CD14-positive monocyte (primary cell): ENCODE data around the gene NIFK. TPM values are rescaled to one million over a fixed set of nuclear protein-coding genes. Genes with fewer than 3 reads are reported as not detected.

ENCODE experiments used
- DNase-seq, 3 donors: peaks; one replicate each; pipeline ENCODE4 v3.0.0-alpha.2; 2011 to 2022
- H2AFZ ChIP-seq: 2 replicates; pipeline ENCODE4 v1.6.0; 2012; ENCODE audit warnings: mild to moderate bottlenecking, low read depth, low read length, inconsistent platforms; ENCODE audit not compliant: insufficient read depth, poor library complexity, severe bottlenecking
- H3K27ac ChIP-seq, 2 donors: 1 replicate in 1 of 2; 2 replicates in 1 of 2; pipeline ENCODE4 v1.5.1; 2012 to 2013; ENCODE audit warnings: low read length in 2 of 2, control low read depth in 1 of 2, inconsistent platforms in 1 of 2, low read depth in 1 of 2, mild to moderate bottlenecking in 1 of 2
- H3K27me3 ChIP-seq, 2 donors: one replicate each; pipeline versions ENCODE4 v1.6.0 to v1.6.1; 2011 to 2013; ENCODE audit warnings: low read length in 2 of 2; ENCODE audit not compliant: control insufficient read depth in 2 of 2, insufficient read depth in 2 of 2
- H3K36me3 ChIP-seq, 2 donors: replicated peaks in 1 of 2; 1 replicate in 1 of 2; 2 replicates in 1 of 2; pipeline versions ENCODE4 v1.5.1 to v1.6.1; 2012 to 2013; ENCODE audit warnings: low read length in 2 of 2, control low read depth in 1 of 2, inconsistent platforms in 1 of 2, mild to moderate bottlenecking in 1 of 2; ENCODE audit not compliant: insufficient read depth in 2 of 2, control insufficient read depth in 1 of 2
- H3K4me1 ChIP-seq, 2 donors: 1 replicate in 1 of 2; 2 replicates in 1 of 2; pipeline versions ENCODE4 v1.5.1 to v1.6.1; 2012 to 2013; ENCODE audit warnings: low read length in 2 of 2, control low read depth in 1 of 2, inconsistent platforms in 1 of 2, mild to moderate bottlenecking in 1 of 2, moderate library complexity in 1 of 2; ENCODE audit not compliant: insufficient read depth in 2 of 2, control insufficient read depth in 1 of 2
- H3K4me2 ChIP-seq: replicated peaks from 2 replicates; pipeline ENCODE3; 2012; ENCODE audit warnings: low read length, moderate library complexity, mild to moderate bottlenecking; ENCODE audit not compliant: poor library complexity, severe bottlenecking; ENCODE audit errors: extremely low read depth
- H3K4me3 ChIP-seq, 3 experiments: fragments of 200-600 bp in 1 of 3; sonication (generic) in 1 of 3; replicated peaks in 1 of 3; 1 replicate in 2 of 3; 2 replicates in 1 of 3; pipeline ENCODE4 v1.5.1; 2011 to 2013; ENCODE audit warnings: low read length in 3 of 3, mild to moderate bottlenecking in 3 of 3, control low read depth in 2 of 3, low read depth in 2 of 3, inconsistent platforms in 1 of 3, moderate library complexity in 1 of 3
- H3K79me2 ChIP-seq: 2 replicates; pipeline ENCODE4 v1.6.0; 2012; ENCODE audit warnings: mild to moderate bottlenecking, control low read depth, inconsistent platforms, low read length, moderate library complexity; ENCODE audit not compliant: insufficient read depth
- H3K9ac ChIP-seq: 2 replicates; pipeline ENCODE4 v1.6.0; 2017; ENCODE audit warnings: low read length, mild to moderate bottlenecking; ENCODE audit not compliant: insufficient read depth, poor library complexity, severe bottlenecking
- H3K9me3 ChIP-seq, 2 donors: replicated peaks in 1 of 2; 1 replicate in 1 of 2; 2 replicates in 1 of 2; pipeline versions ENCODE4 v1.5.1 to v1.6.1; 2012 to 2013; ENCODE audit warnings: low read length in 2 of 2, control low read depth in 1 of 2; ENCODE audit not compliant: control insufficient read depth in 1 of 2, insufficient read depth in 1 of 2
- H4K20me1 ChIP-seq: 2 replicates; pipeline ENCODE4 v1.6.0; 2012; ENCODE audit warnings: mild to moderate bottlenecking, low read length, control low read depth, moderate library complexity; ENCODE audit not compliant: insufficient read depth
- H3K27ac Mint-ChIP-seq, 7 donors: one replicate each; pipeline ENCODE4 v1.8.0; 2020; ENCODE audit warnings: mild to moderate bottlenecking in 7 of 7, mixed read lengths in 7 of 7, moderate library complexity in 6 of 7, inconsistent platforms in 2 of 7
- H3K27me3 Mint-ChIP-seq, 3 donors: one replicate each; pipeline ENCODE4 v1.8.0; 2021 to 2022; ENCODE audit warnings: low read depth in 3 of 3, mild to moderate bottlenecking in 3 of 3, mixed read lengths in 3 of 3, moderate library complexity in 3 of 3, inconsistent platforms in 1 of 3
- H3K36me3 Mint-ChIP-seq, 2 donors: one replicate each; pipeline ENCODE4 v1.8.0; 2020; ENCODE audit warnings: mixed read lengths in 2 of 2, inconsistent platforms in 1 of 2, mild to moderate bottlenecking in 1 of 2
- H3K4me1 Mint-ChIP-seq: one replicate; pipeline ENCODE4 v1.8.0; 2020; ENCODE audit warnings: mild to moderate bottlenecking, mixed read lengths
- H3K4me3 Mint-ChIP-seq, 2 donors: one replicate each; pipeline ENCODE4 v1.8.0; 2020; ENCODE audit warnings: mild to moderate bottlenecking in 2 of 2, mixed read lengths in 2 of 2, moderate library complexity in 1 of 2
- H3K9me3 Mint-ChIP-seq, 7 donors: one replicate each; pipeline ENCODE4 v1.8.0; 2020 to 2022; ENCODE audit warnings: mixed read lengths in 7 of 7, mild to moderate bottlenecking in 6 of 7, moderate library complexity in 6 of 7, inconsistent platforms in 2 of 7
- WGBS: methylation state at CpG from one replicate; pipeline ENCODE4 v1.1.5; 2013; ENCODE audit warnings: missing lambda C conversion rate; ENCODE audit not compliant: insufficient coverage; 5-methylcytosine and 5-hydroxymethylcytosine counted together
- intact Hi-C, 2 donors: fragments of 100-400 bp; cut with micrococcal nuclease; formaldehyde crosslinking; loops; one replicate each; pipeline versions ENCODE4 v1.15.0 to v1.15.1; 2023
- polyA plus RNA-seq, 3 donors: library from polyadenylated mRNA; depleted of rRNA in 1 of 3; unstranded in 2 of 3; stranded (reverse) in 1 of 3; fragments of 300-500 nt in 2 of 3; fragments of >200 nt in 1 of 3; fragmentation: Illumina TruSeq in 2 of 3; gene quantifications; 1 replicate in 2 of 3; 2 replicates in 1 of 3; pipeline ENCODE4 v1.2.3, GENCODE V29; 2012 to 2021
- TF ChIP-seq, protein P1 (sequence below): fragments of 200-600 bp; IDR thresholded peaks from one replicate; pipeline ENCODE4 v1.8.0; 2022; ENCODE audit warnings: antibody characterized with exemption, mild to moderate bottlenecking

The NIFK gene
- polyA plus RNA-seq, 3 donors, result 6.6 to 32.6 (median 30.6) TPM

DNA sequence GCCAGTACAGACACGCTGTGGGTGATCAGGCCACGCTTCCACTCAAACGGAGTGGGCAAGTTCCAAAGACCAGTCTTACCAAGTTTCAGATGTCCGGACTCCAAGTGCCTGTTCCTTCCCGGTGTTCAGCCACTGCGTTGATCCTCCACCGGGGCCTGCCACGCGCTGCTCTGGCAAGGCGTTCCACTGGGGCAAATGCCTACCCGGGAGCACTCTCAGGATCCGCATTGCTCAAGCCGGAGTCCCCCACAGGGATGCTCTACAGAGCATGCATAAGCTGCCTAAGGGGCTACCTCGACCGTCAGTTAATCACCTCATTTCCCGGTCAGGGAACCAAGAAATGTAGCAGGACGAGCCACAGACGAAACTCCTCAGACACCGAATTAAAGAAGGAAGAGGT lies 50.5 kb downstream of the NIFK start:
- no peak overlapping the region for H3K27ac ChIP-seq
- H3K36me3 ChIP-seq, result no peaks in the 10 kb centered on the region
- H3K27me3 ChIP-seq, result no peaks in the 10 kb centered on the region
- no peaks in the 10 kb centered on the region for H4K20me1 ChIP-seq
- no peaks in the 10 kb centered on the region for H3K4me1 ChIP-seq
- Mint-ChIP-seq H3K27me3 (peaks cover 0 to 2% (median under 1%) of the 10 kb centered on the region in 3 donors), H3K36me3 (peaks cover 0 to 3% of the 10 kb centered on the region in 2 donors), H3K27ac (no peak overlapping the region), H3K4me3 (no peak overlapping the region), H3K4me1 (no peaks in the 10 kb centered on the region), H3K9me3 (peaks cover 20 to 45% (median 36%) of the 10 kb centered on the region in 7 donors)
- TF ChIP-seq, protein P1, sequence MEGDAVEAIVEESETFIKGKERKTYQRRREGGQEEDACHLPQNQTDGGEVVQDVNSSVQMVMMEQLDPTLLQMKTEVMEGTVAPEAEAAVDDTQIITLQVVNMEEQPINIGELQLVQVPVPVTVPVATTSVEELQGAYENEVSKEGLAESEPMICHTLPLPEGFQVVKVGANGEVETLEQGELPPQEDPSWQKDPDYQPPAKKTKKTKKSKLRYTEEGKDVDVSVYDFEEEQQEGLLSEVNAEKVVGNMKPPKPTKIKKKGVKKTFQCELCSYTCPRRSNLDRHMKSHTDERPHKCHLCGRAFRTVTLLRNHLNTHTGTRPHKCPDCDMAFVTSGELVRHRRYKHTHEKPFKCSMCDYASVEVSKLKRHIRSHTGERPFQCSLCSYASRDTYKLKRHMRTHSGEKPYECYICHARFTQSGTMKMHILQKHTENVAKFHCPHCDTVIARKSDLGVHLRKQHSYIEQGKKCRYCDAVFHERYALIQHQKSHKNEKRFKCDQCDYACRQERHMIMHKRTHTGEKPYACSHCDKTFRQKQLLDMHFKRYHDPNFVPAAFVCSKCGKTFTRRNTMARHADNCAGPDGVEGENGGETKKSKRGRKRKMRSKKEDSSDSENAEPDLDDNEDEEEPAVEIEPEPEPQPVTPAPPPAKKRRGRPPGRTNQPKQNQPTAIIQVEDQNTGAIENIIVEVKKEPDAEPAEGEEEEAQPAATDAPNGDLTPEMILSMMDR, result no peak
- H3K4me3 ChIP-seq, result no peak overlapping the region
- no peak overlapping the region for H2AFZ ChIP-seq
- H3K9me3 ChIP-seq, result peaks cover 30 to 31% of the 10 kb centered on the region in 2 donors
- no peak overlapping the region for H3K9ac ChIP-seq
- no peak for DNase-seq
- H3K79me2 ChIP-seq, result no peaks in the 10 kb centered on the region
- 93% methylated on average over 18 of the region's 19 CpGs for WGBS
- H3K4me2 ChIP-seq, result no peak overlapping the region
- intact Hi-C loops, result no loop called here

GRCh38 chr2:121682396-121683298 lies 54.0 kb downstream of the NIFK start:
- H3K9me3 Mint-ChIP-seq, result peaks cover 26 to 66% (median 48%) of the 10 kb centered on the region in 7 donors

More at GRCh38 chr2:121682396-121683298, 54.0 kb downstream of the NIFK start:
- TF ChIP-seq, protein P1, result no peak
- Histone ChIP-seq H3K9ac (no peak overlapping the region), H4K20me1 (no peaks in the 10 kb centered on the region), H3K36me3 (no peaks in the 10 kb centered on the region), H3K27ac (no peak overlapping the region), H3K79me2 (no peaks in the 10 kb centered on the region), H3K4me2 (no peak overlapping the region), H2AFZ (no peak overlapping the region), H3K9me3 (peaks cover 38 to 52% of the 10 kb centered on the region in 2 donors), H3K4me1 (no peaks in the 10 kb centered on the region), H3K27me3 (no peaks in the 10 kb centered on the region), H3K4me3 (no peak overlapping the region)
- DNase-seq, result no peak
- Mint-ChIP-seq H3K27me3 (peaks cover 0 to 2% (median 0%) of the 10 kb centered on the region in 3 donors), H3K4me1 (no peaks in the 10 kb centered on the region), H3K27ac (peak overlapping the region in 2 of 7 donors; percentile 18 to 46), H3K4me3 (no peak overlapping the region), H3K36me3 (peaks cover 0 to 3% of the 10 kb centered on the region in 2 donors)
- WGBS, result 95% methylated on average over 15 of the region's 17 CpGs
- intact Hi-C loops, result no loop called here
